A549 treated with DMSO at 1 μM for 4 hours (cell line): ENCODE data around the gene NBPF9. TPM values are rescaled to one million over a fixed set of nuclear protein-coding genes. Genes with fewer than 3 reads are reported as not detected.

ENCODE experiments used
- total RNA-seq: library from RNA; stranded (reverse); fragments of 200-300 nt; extraction: Qiagen RNA extraction; gene quantifications from 5 replicates; pipeline ENCODE4 v1.2.3, GENCODE V29; 2022; ENCODE audit warnings: low read depth

NBPF9 gene
- 14.2 to 16.8 TPM (median 16.2 TPM) in 5 replicates for total RNA-seq

GRCh38 chr1:149103109-149104081, at the start of gene NBPF9:
TSS of gene NBPF9 (minus strand) at chr1:149103551. CDS start at chr1:149082139, 21,412 bp downstream.

